Vagina (tissue), 2 donors: ENCODE measurements around the gene CCDC47.

ENCODE experiments used
- CTCF ChIP-seq, 3 experiments: fragments of 450-650 bp in 2 of 3; fragments of 200-600 bp in 1 of 3; sonication (generic) in 1 of 3; IDR thresholded peaks; one replicate each; pipeline ENCODE4 v1.5.1; 2017 to 2019; ENCODE audit warnings: antibody characterized with exemption in 3 of 3, mild to moderate bottlenecking in 2 of 3, moderate library complexity in 2 of 3
- POLR2A ChIP-seq, 2 donors: fragments of 450-650 bp; IDR thresholded peaks; one replicate each; pipeline ENCODE4 v1.6.1; 2017; ENCODE audit warnings: antibody characterized with exemption in 2 of 2, mild to moderate bottlenecking in 2 of 2, moderate library complexity in 2 of 2

- TF ChIP-seq CTCF (IDR thresholded peaks at IDR 0.05) (no peak), POLR2A (IDR thresholded peaks at IDR 0.05) (no peak)
Measured at GRCh38 chr17:63786117-63786516, 12.7 kb upstream of the CCDC47 start.
